ENCODE measurements around the gene SLC47A2.

DNA sequence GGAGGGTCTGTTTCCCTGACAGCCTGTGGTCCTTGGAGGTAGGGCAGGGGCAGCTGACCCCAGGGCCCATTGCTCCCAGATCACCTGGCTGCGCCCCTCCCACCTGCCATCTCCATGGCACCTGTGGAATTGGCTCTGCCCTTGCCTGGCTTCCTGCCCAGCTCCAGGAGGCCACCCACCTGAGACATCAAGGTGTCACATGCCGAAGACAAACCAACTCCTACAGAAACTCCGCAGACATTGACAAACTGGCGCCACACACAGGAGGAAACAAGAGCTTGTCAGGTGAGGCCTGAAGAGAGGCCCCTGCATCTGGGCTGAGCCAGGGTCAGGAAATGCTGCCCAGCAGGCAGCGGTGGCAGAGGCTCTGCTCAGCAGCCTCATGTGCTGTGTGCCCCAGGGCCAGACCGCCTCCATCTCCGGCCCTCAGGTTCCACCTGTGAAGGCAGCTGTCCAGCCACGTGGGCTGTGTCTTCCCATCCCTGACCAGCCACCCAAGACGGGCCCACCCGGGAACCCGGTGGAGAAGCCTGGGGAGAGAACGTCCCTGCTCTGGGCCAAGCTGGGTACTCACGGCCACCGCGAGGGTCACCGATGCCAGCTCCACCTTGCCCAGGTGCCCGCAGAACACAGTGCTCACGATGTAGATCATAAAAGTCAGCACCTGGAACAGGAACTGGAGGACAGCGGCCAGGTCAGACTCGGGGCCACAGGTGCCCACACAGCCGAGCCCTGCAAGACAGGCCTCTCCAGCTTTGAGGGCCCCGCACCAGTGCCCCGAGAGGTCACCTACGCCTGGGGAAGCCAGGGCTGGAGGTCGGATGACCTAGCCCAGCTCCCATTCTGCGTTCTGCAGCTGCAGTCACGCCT lies 1.6 kb downstream of the SLC47A2 start:
- TF ChIP-seq, protein P1, sequence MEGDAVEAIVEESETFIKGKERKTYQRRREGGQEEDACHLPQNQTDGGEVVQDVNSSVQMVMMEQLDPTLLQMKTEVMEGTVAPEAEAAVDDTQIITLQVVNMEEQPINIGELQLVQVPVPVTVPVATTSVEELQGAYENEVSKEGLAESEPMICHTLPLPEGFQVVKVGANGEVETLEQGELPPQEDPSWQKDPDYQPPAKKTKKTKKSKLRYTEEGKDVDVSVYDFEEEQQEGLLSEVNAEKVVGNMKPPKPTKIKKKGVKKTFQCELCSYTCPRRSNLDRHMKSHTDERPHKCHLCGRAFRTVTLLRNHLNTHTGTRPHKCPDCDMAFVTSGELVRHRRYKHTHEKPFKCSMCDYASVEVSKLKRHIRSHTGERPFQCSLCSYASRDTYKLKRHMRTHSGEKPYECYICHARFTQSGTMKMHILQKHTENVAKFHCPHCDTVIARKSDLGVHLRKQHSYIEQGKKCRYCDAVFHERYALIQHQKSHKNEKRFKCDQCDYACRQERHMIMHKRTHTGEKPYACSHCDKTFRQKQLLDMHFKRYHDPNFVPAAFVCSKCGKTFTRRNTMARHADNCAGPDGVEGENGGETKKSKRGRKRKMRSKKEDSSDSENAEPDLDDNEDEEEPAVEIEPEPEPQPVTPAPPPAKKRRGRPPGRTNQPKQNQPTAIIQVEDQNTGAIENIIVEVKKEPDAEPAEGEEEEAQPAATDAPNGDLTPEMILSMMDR (optimal IDR thresholded peaks at IDR 0.05 in 1 of 3, IDR thresholded peaks at IDR 0.05 in 1 of 3, conservative IDR thresholded peaks at IDR 0.05 in 1 of 3; ENCODE audit: extremely low read depth in 1 of 3, insufficient read depth in 2 of 3, low read length in 3 of 3) = no peak
- no peak for TF ChIP-seq EZH2 (IDR thresholded peaks at IDR 0.05; ENCODE audit: low read length)
